ENCODE measurements around the gene KLHDC7B. TPM values are rescaled to one million over a fixed set of nuclear protein-coding genes. Genes with fewer than 3 reads are reported as not detected.

Gene KLHDC7B
- total and polyA plus RNA-seq, 2 of the 13 experiments (the other 11 are each of a cell fraction or from before 2014, with no cell fraction given), result 0.11 TPM; not detected in 1

DNA sequence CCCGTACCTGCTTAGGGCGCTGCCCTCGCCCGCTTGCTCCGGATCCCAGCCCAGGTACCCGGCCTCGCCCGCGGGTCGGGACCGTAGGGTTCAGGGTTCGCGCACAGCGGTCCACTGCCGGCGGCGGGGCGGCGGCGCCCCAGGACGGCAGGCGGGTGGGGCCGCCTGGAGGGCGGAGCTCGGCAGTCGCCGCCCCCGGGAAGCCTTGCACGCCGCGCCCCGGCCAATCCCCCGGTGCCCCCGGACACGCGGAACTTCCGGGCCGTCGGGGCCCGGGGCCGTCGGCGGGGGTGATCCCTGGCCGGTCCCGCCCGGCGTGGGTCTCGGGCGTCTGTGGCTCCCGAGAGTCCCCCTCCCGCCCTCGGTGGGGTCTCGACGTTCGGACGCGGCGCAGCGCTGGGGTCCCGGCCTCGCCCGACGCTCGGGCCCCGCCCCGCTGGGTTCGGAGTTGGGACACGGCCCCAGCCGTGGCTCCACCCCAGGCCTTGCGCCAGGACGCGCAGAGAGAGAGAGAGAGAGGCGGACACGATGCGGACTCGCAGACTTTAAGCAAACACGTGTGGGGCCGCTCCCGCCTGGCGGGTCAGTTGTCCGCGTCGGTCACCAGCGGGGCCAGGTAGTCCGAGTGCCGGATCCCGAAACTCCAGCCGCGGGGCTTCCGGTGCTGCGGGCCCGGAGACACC lies 15.7 kb upstream of the KLHDC7B start, which contains the start of gene TYMP (continued):
- TF ChIP-seq MXD4 (CRISPR knock-in tag; IDR thresholded peaks at IDR 0.05), result 0 out of 2 replicates have a peak, but pooled peaks have one; percentile 36
- no peak for TF ChIP-seq EZH2 (conservative IDR thresholded peaks at IDR 0.05; ENCODE audit: low read depth, low read length)
- TF ChIP-seq NR2C2 (CRISPR knock-in tag; IDR thresholded peaks at IDR 0.05; ENCODE audit: borderline replicate concordance), result no peak; the same call in 1 of the 2 replicates
- peak; percentile 77 for TF ChIP-seq ZNF746 (CRISPR knock-in tag; IDR thresholded peaks at IDR 0.05)
- TF ChIP-seq CBX1 (IDR thresholded peaks at IDR 0.05; ENCODE audit: low read depth), result no peak
- no peak for TF ChIP-seq ZNF652 (CRISPR knock-in tag; IDR thresholded peaks at IDR 0.05; ENCODE audit: borderline replicate concordance, low read depth)
- TF ChIP-seq ZNF569 (CRISPR knock-in tag; IDR thresholded peaks at IDR 0.05; ENCODE audit: borderline replicate concordance), result no peak
- peak; percentile 50; the same call in 1 of the 2 replicates for TF ChIP-seq ZNF879 (CRISPR knock-in tag; IDR thresholded peaks at IDR 0.05)
- TF ChIP-seq ZNF839 (CRISPR knock-in tag; IDR thresholded peaks at IDR 0.05; ENCODE audit: borderline replicate concordance), result no peak
- no peak for TF ChIP-seq IRX3 (CRISPR knock-in tag; IDR thresholded peaks at IDR 0.05; ENCODE audit: borderline replicate concordance, low read depth)
- TF ChIP-seq, protein P1, sequence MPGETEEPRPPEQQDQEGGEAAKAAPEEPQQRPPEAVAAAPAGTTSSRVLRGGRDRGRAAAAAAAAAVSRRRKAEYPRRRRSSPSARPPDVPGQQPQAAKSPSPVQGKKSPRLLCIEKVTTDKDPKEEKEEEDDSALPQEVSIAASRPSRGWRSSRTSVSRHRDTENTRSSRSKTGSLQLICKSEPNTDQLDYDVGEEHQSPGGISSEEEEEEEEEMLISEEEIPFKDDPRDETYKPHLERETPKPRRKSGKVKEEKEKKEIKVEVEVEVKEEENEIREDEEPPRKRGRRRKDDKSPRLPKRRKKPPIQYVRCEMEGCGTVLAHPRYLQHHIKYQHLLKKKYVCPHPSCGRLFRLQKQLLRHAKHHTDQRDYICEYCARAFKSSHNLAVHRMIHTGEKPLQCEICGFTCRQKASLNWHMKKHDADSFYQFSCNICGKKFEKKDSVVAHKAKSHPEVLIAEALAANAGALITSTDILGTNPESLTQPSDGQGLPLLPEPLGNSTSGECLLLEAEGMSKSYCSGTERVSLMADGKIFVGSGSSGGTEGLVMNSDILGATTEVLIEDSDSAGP (CRISPR knock-in tag; IDR thresholded peaks at IDR 0.05; ENCODE audit: borderline replicate concordance), result no peak; the same call in none of the 2 replicates
- TF ChIP-seq, protein P2, sequence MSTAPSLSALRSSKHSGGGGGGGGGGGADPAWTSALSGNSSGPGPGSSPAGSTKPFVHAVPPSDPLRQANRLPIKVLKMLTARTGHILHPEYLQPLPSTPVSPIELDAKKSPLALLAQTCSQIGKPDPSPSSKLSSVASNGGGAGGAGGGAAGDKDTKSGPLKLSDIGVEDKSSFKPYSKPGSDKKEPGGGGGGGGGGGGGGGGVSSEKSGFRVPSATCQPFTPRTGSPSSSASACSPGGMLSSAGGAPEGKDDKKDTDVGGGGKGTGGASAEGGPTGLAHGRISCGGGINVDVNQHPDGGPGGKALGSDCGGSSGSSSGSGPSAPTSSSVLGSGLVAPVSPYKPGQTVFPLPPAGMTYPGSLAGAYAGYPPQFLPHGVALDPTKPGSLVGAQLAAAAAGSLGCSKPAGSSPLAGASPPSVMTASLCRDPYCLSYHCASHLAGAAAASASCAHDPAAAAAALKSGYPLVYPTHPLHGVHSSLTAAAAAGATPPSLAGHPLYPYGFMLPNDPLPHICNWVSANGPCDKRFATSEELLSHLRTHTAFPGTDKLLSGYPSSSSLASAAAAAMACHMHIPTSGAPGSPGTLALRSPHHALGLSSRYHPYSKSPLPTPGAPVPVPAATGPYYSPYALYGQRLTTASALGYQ (CRISPR knock-in tag; IDR thresholded peaks at IDR 0.05), result no peak
- TF ChIP-seq HDAC2 (CRISPR knock-in tag; IDR thresholded peaks at IDR 0.05), result peak; percentile 37; the same call in 1 of the 2 replicates
- TF ChIP-seq ZC3H4 (CRISPR knock-in tag; IDR thresholded peaks at IDR 0.05; ENCODE audit: borderline replicate concordance), result peak; percentile 60; the same call in 1 of the 2 replicates
- peak; percentile 59; the same call in 1 of the 2 replicates for TF ChIP-seq ARNTL (CRISPR knock-in tag; IDR thresholded peaks at IDR 0.05)
- TF ChIP-seq ZNF678 (CRISPR knock-in tag; IDR thresholded peaks at IDR 0.05), result peak; percentile 72; the same call in 1 of the 2 replicates
- TF ChIP-seq, protein P3, sequence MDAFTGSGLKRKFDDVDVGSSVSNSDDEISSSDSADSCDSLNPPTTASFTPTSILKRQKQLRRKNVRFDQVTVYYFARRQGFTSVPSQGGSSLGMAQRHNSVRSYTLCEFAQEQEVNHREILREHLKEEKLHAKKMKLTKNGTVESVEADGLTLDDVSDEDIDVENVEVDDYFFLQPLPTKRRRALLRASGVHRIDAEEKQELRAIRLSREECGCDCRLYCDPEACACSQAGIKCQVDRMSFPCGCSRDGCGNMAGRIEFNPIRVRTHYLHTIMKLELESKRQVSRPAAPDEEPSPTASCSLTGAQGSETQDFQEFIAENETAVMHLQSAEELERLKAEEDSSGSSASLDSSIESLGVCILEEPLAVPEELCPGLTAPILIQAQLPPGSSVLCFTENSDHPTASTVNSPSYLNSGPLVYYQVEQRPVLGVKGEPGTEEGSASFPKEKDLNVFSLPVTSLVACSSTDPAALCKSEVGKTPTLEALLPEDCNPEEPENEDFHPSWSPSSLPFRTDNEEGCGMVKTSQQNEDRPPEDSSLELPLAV (CRISPR knock-in tag; conservative IDR thresholded peaks at IDR 0.05; ENCODE audit: low read depth), result 0 out of 2 replicates have a peak, but pooled peaks have one; percentile 44
- peak; percentile 40; the same call in 1 of the 2 replicates for TF ChIP-seq ZNF12 (CRISPR knock-in tag; IDR thresholded peaks at IDR 0.05)
- TF ChIP-seq ZNF3 (CRISPR knock-in tag; IDR thresholded peaks at IDR 0.05), result no peak
- TF ChIP-seq HCFC1 (IDR thresholded peaks at IDR 0.05; ENCODE audit: low read depth, low read length), result no peak
- TF ChIP-seq RBM22 (optimal IDR thresholded peaks at IDR 0.05; ENCODE audit: low read length), result no peak
- no peak for TF ChIP-seq U2AF2 (IDR thresholded peaks at IDR 0.05; ENCODE audit: low read depth, low read length)
- TF ChIP-seq BRCA1 (CRISPR knock-in tag; IDR thresholded peaks at IDR 0.05), result 0 out of 2 replicates have a peak, but pooled peaks have one; percentile 55
- TF ChIP-seq YY1 (IDR thresholded peaks at IDR 0.05; ENCODE audit: insufficient read depth, insufficient replicate concordance, low read depth, low read length), result no peak
- no peak for TF ChIP-seq ZSCAN29 (CRISPR knock-in tag; conservative IDR thresholded peaks at IDR 0.05)
- peak; percentile 99 for TF ChIP-seq AKAP8 (CRISPR knock-in tag; IDR thresholded peaks at IDR 0.05)
- peak; percentile 78 for TF ChIP-seq KLF12 (CRISPR knock-in tag; IDR thresholded peaks at IDR 0.05; ENCODE audit: borderline replicate concordance)
